ENCODE data around the gene DRC3. TPM values are rescaled to one million over a fixed set of nuclear protein-coding genes. Genes with fewer than 3 reads are reported as not detected.
"Not testable (repeated sequence)": the region's sequence is repeated elsewhere in the genome, so short reads cannot be mapped to it uniquely, and the experiment has no call there.

The DRC3 gene
- total RNA-seq, 2 experiments from 2014 or later, result 0.70 to 0.95 TPM

GRCh38 chr17:17933775-17934174 is 38.9 kb upstream of the DRC3 start:
- H3K9me3 Mint-ChIP-seq (ENCODE audit: insufficient read depth), result no peaks in the 10 kb centered on the region
- H3K36me3 Mint-ChIP-seq (ENCODE audit: low read depth), result no peaks in the 10 kb centered on the region
- no peaks in the 10 kb centered on the region for H3K27me3 Mint-ChIP-seq (ENCODE audit: low read depth)
- H3K4me1 Mint-ChIP-seq (ENCODE audit: low read depth), result peaks cover 23% of the 10 kb centered on the region
- CTCF ChIA-PET, result interaction anchor here (2.1 to 4.0 kb wide), 2 partner anchors 12 to 15 kb away, joined by 9 to 17 read pairs; no protein-coding TSS in a partner anchor
- ATAC-seq (no peak), DNase-seq (no peak)
- H3K27ac Mint-ChIP-seq, result no peak overlapping the region
- H3K4me3 Mint-ChIP-seq, result no peak overlapping the region
- POLR2A ChIA-PET, result interaction anchor here (1.8 kb wide), 1 partner anchor 24 kb away, joined by 4 read pairs; no protein-coding TSS in a partner anchor

DNA sequence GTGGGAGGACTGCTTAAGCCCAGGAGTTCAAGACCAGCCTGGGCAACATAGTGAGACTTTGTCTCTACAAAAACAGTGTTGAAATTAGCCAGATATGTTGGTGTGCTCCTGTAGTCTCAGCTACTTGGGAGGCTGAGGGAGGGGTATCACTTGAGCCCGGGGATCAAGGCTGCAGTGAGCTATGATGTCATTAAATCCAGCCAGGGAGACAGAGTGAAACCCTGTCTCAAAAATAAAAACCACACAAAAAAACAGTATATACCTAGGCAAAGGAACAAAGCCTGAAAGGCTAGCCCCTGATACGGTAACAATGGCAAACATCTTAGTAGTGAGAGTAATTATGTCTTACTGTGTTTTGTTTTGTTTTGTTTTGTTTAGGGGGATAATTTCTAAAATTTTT is 38.4 kb upstream of the DRC3 start:
- ChIA-PET POLR2A (interaction anchor here (1.8 kb wide), 1 partner anchor 24 kb away, joined by 4 read pairs; no protein-coding TSS in a partner anchor), CTCF (interaction anchor here (1.4 to 2.2 kb wide), 4 partner anchors 7 to 73 kb away, joined by 6 to 13 read pairs (median 8); no protein-coding TSS in a partner anchor)
- Mint-ChIP-seq H3K36me3 (ENCODE audit: low read depth) (no peaks in the 10 kb centered on the region), H3K4me1 (ENCODE audit: low read depth) (peaks cover 23% of the 10 kb centered on the region), H3K27ac (no peak overlapping the region), H3K27me3 (ENCODE audit: low read depth) (no peaks in the 10 kb centered on the region), H3K9me3 (ENCODE audit: insufficient read depth) (no peaks in the 10 kb centered on the region), H3K4me3 (no peak overlapping the region)
- ATAC-seq (no peak), DNase-seq (no peak)

- Mint-ChIP-seq H3K27ac (no peak overlapping the region), H3K9me3 (ENCODE audit: insufficient read depth) (no peaks in the 10 kb centered on the region), H3K4me1 (ENCODE audit: low read depth) (peaks cover 23% of the 10 kb centered on the region), H3K36me3 (ENCODE audit: low read depth) (no peaks in the 10 kb centered on the region), H3K27me3 (ENCODE audit: low read depth) (no peaks in the 10 kb centered on the region), H3K4me3 (no peak overlapping the region)
- ChIA-PET POLR2A (interaction anchor here (1.0 to 1.8 kb wide), 2 partner anchors 23 kb away, joined by 3 to 4 read pairs; no protein-coding TSS in a partner anchor), CTCF (interaction anchor here (1.0 to 2.2 kb wide), 7 partner anchors 8 to 99 kb away, joined by 3 to 13 read pairs (median 6); no protein-coding TSS in a partner anchor)
- no peak for DNase-seq
- ATAC-seq, result no peak
Observed at GRCh38 chr17:17934806-17935205, 37.9 kb upstream of the DRC3 start.

- H3K9me3 Mint-ChIP-seq (ENCODE audit: insufficient read depth), result no peaks in the 10 kb centered on the region
Observed at GRCh38 chr17:17935321-17936271, 37.1 kb upstream of the DRC3 start.

DNA sequence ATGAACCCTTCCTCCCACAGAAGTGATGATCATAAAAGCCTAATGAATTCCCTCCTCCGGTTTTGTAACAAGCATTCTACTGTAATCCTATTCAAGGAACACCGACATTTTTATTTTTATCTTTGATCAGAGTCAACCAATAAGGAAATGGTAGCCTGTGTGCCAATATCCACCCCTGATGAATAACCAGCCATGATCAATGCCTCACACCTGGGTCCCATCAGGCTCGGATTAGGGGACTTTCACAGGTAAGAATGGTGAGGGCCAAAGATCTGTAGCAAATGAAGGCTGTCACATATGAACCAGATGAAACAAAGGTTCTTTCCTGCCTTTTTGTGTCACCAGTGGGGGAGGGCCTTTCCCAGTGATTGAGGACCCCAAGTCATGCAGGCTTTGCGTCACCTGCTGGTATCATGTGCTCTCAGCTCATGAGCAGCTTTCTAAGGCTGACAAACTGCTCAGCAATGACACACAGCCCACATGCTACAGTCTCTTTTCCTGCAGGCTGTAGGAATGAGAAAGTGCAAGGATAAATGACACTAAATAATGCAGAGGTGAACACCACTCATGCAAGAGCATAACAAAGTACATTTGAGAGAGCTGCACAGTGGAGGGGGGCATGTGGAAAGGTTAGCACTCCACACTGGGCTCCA is 35.3 kb upstream of the DRC3 start:
- no peak overlapping the region for H3K27ac Mint-ChIP-seq
- no peaks in the 10 kb centered on the region for H3K27me3 Mint-ChIP-seq (ENCODE audit: low read depth)
- no peak overlapping the region for H3K4me3 Mint-ChIP-seq
- no peak for DNase-seq
- ChIA-PET CTCF (no interaction called here), POLR2A (interaction anchor here (0.9 kb wide), 1 partner anchor 10 kb away, joined by 3 read pairs; no protein-coding TSS in a partner anchor)
- no peaks in the 10 kb centered on the region for H3K36me3 Mint-ChIP-seq (ENCODE audit: low read depth)
- ATAC-seq, result no peak
- H3K4me1 Mint-ChIP-seq (ENCODE audit: low read depth), result peaks cover 23% of the 10 kb centered on the region
- no peaks in the 10 kb centered on the region for H3K9me3 Mint-ChIP-seq (ENCODE audit: insufficient read depth)

More at GRCh38 chr17:17935321-17936271, 37.1 kb upstream of the DRC3 start:
- Mint-ChIP-seq H3K27me3 (ENCODE audit: low read depth) (no peaks in the 10 kb centered on the region), H3K27ac (peak overlapping the region; percentile 39), H3K36me3 (ENCODE audit: low read depth) (no peaks in the 10 kb centered on the region), H3K4me1 (ENCODE audit: low read depth) (peaks cover 23% of the 10 kb centered on the region), H3K4me3 (no peak overlapping the region)
- ATAC-seq, result peak; percentile 27
- ChIA-PET CTCF (interaction anchor here (0.7 to 2.2 kb wide), 8 partner anchors 8 to 99 kb away, joined by 3 to 13 read pairs (median 5); partner anchors contain the start of genes DRC3 and TOM1L2), POLR2A (interaction anchor here (1.0 to 1.2 kb wide), 2 partner anchors 22 to 99 kb away, joined by 3 read pairs; no protein-coding TSS in a partner anchor)
- no peak for DNase-seq

DNA sequence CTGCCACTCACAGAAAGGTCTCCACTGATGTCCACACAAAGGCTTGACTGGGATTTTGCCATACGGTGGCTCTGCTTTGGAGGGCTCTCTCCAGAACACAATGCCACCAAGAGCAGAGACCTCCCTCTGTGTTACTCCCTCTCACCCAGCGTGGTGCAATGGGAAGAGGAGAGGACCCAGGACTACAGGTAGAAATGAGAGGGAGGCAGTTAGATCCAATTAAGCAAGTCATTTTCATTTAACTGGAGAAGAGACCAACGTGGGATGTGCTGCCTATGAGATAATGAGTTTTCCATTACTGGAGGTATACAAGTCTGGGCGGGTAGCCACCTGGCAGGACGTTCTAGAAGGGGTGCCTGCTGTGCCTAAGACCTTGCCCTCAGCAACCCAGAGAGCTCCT is 34.7 kb upstream of the DRC3 start:
- Mint-ChIP-seq H3K4me1 (ENCODE audit: low read depth) (peaks cover 24% of the 10 kb centered on the region), H3K36me3 (ENCODE audit: low read depth) (no peaks in the 10 kb centered on the region), H3K9me3 (ENCODE audit: insufficient read depth) (no peaks in the 10 kb centered on the region), H3K27ac (no peak overlapping the region), H3K4me3 (no peak overlapping the region), H3K27me3 (ENCODE audit: low read depth) (no peaks in the 10 kb centered on the region)
- POLR2A ChIA-PET, result interaction anchor here (0.9 kb wide), 1 partner anchor 9 kb away, joined by 3 read pairs; no protein-coding TSS in a partner anchor
- no peak for ATAC-seq
- DNase-seq, result no peak
- CTCF ChIA-PET, result no interaction called here

DNA sequence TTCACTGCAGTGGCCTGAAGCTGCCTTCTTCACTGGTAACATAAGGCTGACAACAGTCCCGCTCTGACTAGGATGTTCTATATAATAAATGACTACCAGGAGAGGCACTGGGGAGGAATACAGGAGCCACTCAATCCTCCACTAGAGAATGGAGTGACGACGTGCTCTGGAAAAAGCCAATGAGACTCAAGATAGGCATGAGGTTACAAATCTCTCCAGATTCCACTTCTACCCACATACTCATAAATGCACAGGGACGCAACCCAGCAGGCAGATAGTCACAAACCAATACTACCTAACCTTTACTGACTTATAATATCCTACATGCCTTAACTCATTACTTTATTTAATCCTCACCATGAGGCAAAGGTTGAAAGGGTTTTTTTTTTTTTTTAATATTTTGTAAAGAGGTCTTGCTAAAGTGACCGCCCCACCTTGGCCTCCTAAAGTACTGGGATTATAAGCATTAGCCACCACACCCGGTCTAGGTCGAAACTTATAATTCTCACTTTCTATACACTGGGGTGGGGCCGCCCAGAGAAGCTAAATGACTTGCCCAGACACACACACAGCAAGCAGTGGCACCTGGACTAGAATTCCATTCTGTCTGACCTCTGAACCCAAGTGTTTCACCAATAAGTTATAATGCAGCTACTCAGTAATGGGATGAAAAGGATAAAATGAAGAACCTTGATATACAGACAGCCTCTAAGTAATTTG is 34.1 kb upstream of the DRC3 start:
- H3K27ac Mint-ChIP-seq, result no peak overlapping the region
- ChIA-PET CTCF (interaction anchor here (1.0 kb wide), 1 partner anchor 19 kb away, joined by 3 read pairs; no protein-coding TSS in a partner anchor), POLR2A (interaction anchor here (0.9 kb wide), 1 partner anchor 9 kb away, joined by 3 read pairs; no protein-coding TSS in a partner anchor)
- no peaks in the 10 kb centered on the region for H3K36me3 Mint-ChIP-seq (ENCODE audit: low read depth)
- H3K9me3 Mint-ChIP-seq (ENCODE audit: insufficient read depth), result no peaks in the 10 kb centered on the region
- H3K4me1 Mint-ChIP-seq (ENCODE audit: low read depth), result peaks cover 29% of the 10 kb centered on the region
- DNase-seq, result no peak
- ATAC-seq, result no peak
- H3K27me3 Mint-ChIP-seq (ENCODE audit: low read depth), result no peaks in the 10 kb centered on the region
- no peak overlapping the region for H3K4me3 Mint-ChIP-seq

- ATAC-seq; H3K27me3 Mint-ChIP-seq (ENCODE audit: low read depth); H3K9me3 Mint-ChIP-seq (ENCODE audit: insufficient read depth); H3K36me3 Mint-ChIP-seq (ENCODE audit: low read depth); DNase-seq; H3K4me3 Mint-ChIP-seq; POLR2A ChIA-PET; H3K27ac Mint-ChIP-seq: not testable (repeated sequence)
- CTCF ChIA-PET, result interaction anchor here (0.7 to 1.2 kb wide), 2 partner anchors 20 to 33 kb away, joined by 3 read pairs; partner anchors contain the start of genes DRC3 and TOM1L2
- H3K4me1 Mint-ChIP-seq (ENCODE audit: low read depth), result peaks cover 26% of the 10 kb centered on the region
Observed at GRCh38 chr17:17939941-17940340, 32.7 kb upstream of the DRC3 start.

DNA sequence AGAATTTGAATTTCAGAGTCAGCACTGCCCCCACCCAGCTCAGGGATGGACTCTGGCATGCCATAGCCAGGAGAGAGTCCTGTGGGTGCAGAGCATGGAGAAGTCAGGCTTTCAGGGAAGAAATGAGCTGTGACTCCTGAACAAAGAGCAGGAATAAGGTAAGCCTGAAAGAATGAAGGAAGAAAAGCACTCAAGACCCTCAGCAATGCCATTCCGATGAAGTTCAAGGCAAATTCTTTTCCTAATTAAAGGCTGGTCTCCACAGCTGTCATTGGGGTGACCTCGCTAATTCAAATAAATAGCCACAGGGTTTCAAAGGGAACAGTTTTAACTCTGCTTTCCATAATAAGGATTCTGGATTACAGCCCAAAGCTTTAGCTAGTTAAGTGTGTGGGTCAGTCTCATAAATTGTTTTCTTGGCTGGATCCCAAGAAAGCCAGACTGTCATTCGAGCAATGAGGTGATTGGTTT is 32.2 kb upstream of the DRC3 start:
- CTCF ChIA-PET, result interaction anchor here (0.7 to 1.2 kb wide), 2 partner anchors 20 to 32 kb away, joined by 3 read pairs; partner anchors contain the start of genes DRC3 and TOM1L2
- no peaks in the 10 kb centered on the region for H3K36me3 Mint-ChIP-seq (ENCODE audit: low read depth)
- H3K27me3 Mint-ChIP-seq (ENCODE audit: low read depth), result no peaks in the 10 kb centered on the region
- H3K9me3 Mint-ChIP-seq (ENCODE audit: insufficient read depth), result no peaks in the 10 kb centered on the region
- ATAC-seq (no peak), DNase-seq (no peak)
- no peak overlapping the region for H3K4me3 Mint-ChIP-seq
- POLR2A ChIA-PET, result interaction anchor here (0.9 kb wide), 1 partner anchor 15 kb away, joined by 3 read pairs; no protein-coding TSS in a partner anchor
- peaks cover 21% of the 10 kb centered on the region for H3K4me1 Mint-ChIP-seq (ENCODE audit: low read depth)
- H3K27ac Mint-ChIP-seq, result no peak overlapping the region

DNA sequence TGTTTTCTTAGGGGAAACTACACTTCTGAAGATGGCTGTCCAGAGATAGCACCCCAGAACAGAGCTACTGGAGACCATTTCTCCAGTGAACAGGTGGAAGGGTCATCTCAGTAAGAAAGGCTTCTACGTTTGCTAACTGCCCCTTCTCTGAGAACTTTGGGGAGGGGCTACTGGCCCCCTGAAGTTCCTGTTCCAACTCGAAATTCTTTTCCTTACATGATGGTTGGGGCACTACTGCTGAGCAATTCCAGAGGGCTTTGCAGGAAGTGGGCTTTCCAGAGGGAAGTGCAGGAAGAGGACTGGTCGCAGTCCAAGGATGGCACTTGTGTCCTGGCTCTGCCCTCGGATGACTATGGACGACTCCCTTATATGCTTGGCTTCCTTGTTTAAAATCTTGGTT is 31.6 kb upstream of the DRC3 start:
- Mint-ChIP-seq H3K9me3 (ENCODE audit: insufficient read depth) (no peaks in the 10 kb centered on the region), H3K27ac (no peak overlapping the region), H3K36me3 (ENCODE audit: low read depth) (no peaks in the 10 kb centered on the region), H3K4me3 (no peak overlapping the region), H3K4me1 (ENCODE audit: low read depth) (peaks cover 16% of the 10 kb centered on the region), H3K27me3 (ENCODE audit: low read depth) (no peaks in the 10 kb centered on the region)
- ATAC-seq (no peak), DNase-seq (no peak)
- ChIA-PET CTCF (interaction anchor here (1.2 kb wide), 1 partner anchor 32 kb away, joined by 3 read pairs; the partner anchor contains the start of genes DRC3 and TOM1L2), POLR2A (interaction anchor here (0.9 kb wide), 1 partner anchor 14 kb away, joined by 3 read pairs; no protein-coding TSS in a partner anchor)

- no peak for ATAC-seq
- Mint-ChIP-seq H3K4me1 (ENCODE audit: low read depth) (peaks cover 11% of the 10 kb centered on the region), H3K27ac (no peak overlapping the region), H3K4me3 (no peak overlapping the region), H3K36me3 (ENCODE audit: low read depth) (no peaks in the 10 kb centered on the region), H3K9me3 (ENCODE audit: insufficient read depth) (no peaks in the 10 kb centered on the region), H3K27me3 (ENCODE audit: low read depth) (no peaks in the 10 kb centered on the region)
- CTCF ChIA-PET, result no interaction called here
- POLR2A ChIA-PET, result interaction anchor here (1.3 kb wide), 1 partner anchor 15 kb away, joined by 4 read pairs; no protein-coding TSS in a partner anchor
- DNase-seq, result no peak
Observed at GRCh38 chr17:17942846-17943245, 29.8 kb upstream of the DRC3 start.
